SU-DHL-6 (cell line): ENCODE data around the gene PDCD11.

ENCODE experiments used
- EZH2phosphoT487 ChIP-seq: fragments of 200-600 bp; sonication (generic), shearing (Covaris generic); conservative IDR thresholded peaks from 2 replicates; pipeline ENCODE4 v1.6.1; 2018; ENCODE audit warnings: mild to moderate bottlenecking, antibody characterized with exemption, low read length, moderate library complexity, mixed read lengths
- TF ChIP-seq, protein P1 (sequence below): fragments of 200-600 bp; sonication (generic); IDR thresholded peaks from one replicate; pipeline ENCODE4 v1.5.1; 2017; ENCODE audit warnings: antibody characterized with exemption, mild to moderate bottlenecking, low read length, moderate library complexity; ENCODE audit not compliant: insufficient read depth, poor library complexity, severe bottlenecking

- TF ChIP-seq, protein P1, sequence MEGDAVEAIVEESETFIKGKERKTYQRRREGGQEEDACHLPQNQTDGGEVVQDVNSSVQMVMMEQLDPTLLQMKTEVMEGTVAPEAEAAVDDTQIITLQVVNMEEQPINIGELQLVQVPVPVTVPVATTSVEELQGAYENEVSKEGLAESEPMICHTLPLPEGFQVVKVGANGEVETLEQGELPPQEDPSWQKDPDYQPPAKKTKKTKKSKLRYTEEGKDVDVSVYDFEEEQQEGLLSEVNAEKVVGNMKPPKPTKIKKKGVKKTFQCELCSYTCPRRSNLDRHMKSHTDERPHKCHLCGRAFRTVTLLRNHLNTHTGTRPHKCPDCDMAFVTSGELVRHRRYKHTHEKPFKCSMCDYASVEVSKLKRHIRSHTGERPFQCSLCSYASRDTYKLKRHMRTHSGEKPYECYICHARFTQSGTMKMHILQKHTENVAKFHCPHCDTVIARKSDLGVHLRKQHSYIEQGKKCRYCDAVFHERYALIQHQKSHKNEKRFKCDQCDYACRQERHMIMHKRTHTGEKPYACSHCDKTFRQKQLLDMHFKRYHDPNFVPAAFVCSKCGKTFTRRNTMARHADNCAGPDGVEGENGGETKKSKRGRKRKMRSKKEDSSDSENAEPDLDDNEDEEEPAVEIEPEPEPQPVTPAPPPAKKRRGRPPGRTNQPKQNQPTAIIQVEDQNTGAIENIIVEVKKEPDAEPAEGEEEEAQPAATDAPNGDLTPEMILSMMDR: no peak
- TF ChIP-seq EZH2phosphoT487: no peak
Measured at GRCh38 chr10:103415581-103415980, 19.2 kb downstream of the PDCD11 start.
